Esophagus muscularis mucosa (tissue), 4 donors: Measurements from ENCODE around the gene KRT80.

Source experiments
- CTCF ChIP-seq, 3 experiments: fragments of 200-600 bp in 2 of 3; fragments of 450-650 bp in 1 of 3; sonication (generic) in 2 of 3; IDR thresholded peaks; one replicate each; pipeline ENCODE4 v1.5.1; 2017 to 2019; ENCODE audit warnings: antibody characterized with exemption in 3 of 3, mild to moderate bottlenecking in 2 of 3, moderate library complexity in 1 of 3
- EP300 ChIP-seq: sonication (generic); formaldehyde crosslinking; IDR thresholded peaks from one replicate; pipeline ENCODE4 v1.6.1; 2017; ENCODE audit warnings: antibody characterized with exemption
- POLR2A ChIP-seq: fragments of 450-650 bp; IDR thresholded peaks from one replicate; pipeline ENCODE4 v1.6.1; 2017; ENCODE audit warnings: antibody characterized with exemption, moderate library complexity, mild to moderate bottlenecking, low read depth
- POLR2AphosphoS5 ChIP-seq, 2 donors: sonication (generic); formaldehyde crosslinking; IDR thresholded peaks; one replicate each; pipeline ENCODE4 v1.6.1; 2017; ENCODE audit warnings: antibody characterized with exemption in 2 of 2

GRCh38 chr12:52193532-52193931 lies 1.7 kb upstream of the KRT80 start:
- no peak for TF ChIP-seq EP300
- TF ChIP-seq CTCF (IDR thresholded peaks at IDR 0.05) = no peak
- no peak for TF ChIP-seq POLR2A
- TF ChIP-seq POLR2AphosphoS5 (IDR thresholded peaks at IDR 0.05) = no peak
